Measurements from ENCODE around the gene SARS1. TPM values are rescaled to one million over a fixed set of nuclear protein-coding genes. Genes with fewer than 3 reads are reported as not detected.

Gene SARS1
- total and polyA plus RNA-seq, 2 of the 13 experiments (the other 11 are each of a cell fraction or from before 2014, with no cell fraction given) = 103 to 134 TPM

GRCh38 chr1:109263597-109264378 lies 50.1 kb downstream of the SARS1 start (continued):
- TF ChIP-seq, protein P1, sequence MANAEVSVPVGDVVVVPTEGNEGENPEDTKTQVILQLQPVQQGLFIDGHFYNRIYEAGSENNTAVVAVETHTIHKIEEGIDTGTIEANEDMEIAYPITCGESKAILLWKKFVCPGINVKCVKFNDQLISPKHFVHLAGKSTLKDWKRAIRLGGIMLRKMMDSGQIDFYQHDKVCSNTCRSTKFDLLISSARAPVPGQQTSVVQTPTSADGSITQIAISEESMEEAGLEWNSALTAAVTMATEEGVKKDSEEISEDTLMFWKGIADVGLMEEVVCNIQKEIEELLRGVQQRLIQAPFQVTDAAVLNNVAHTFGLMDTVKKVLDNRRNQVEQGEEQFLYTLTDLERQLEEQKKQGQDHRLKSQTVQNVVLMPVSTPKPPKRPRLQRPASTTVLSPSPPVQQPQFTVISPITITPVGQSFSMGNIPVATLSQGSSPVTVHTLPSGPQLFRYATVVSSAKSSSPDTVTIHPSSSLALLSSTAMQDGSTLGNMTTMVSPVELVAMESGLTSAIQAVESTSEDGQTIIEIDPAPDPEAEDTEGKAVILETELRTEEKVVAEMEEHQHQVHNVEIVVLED (CRISPR knock-in tag; IDR thresholded peaks at IDR 0.05; ENCODE audit: borderline replicate concordance) = peak; percentile 72; the same call in 1 of the 2 replicates
- TF ChIP-seq RAD21 (CRISPR knock-in tag; IDR thresholded peaks at IDR 0.05) (peak; percentile 99), SIN3A (IDR thresholded peaks at IDR 0.05; ENCODE audit: borderline replicate concordance, low read depth, low read length) (0 out of 2 replicates have a peak, but pooled peaks have one; percentile 36), ZNF263 (CRISPR knock-in tag; IDR thresholded peaks at IDR 0.05) (peak; percentile 23; the same call in 1 of the 2 replicates), ZNF639 (CRISPR knock-in tag; conservative IDR thresholded peaks at IDR 0.05) (peak; percentile 69; the same call in 1 of the 2 replicates), ZNF382 (CRISPR knock-in tag; IDR thresholded peaks at IDR 0.05; ENCODE audit: borderline replicate concordance) (no peak), ZNF589 (CRISPR knock-in tag; conservative IDR thresholded peaks at IDR 0.05) (0 out of 2 replicates have a peak, but pooled peaks have one; percentile 20), IRF9 (CRISPR knock-in tag; IDR thresholded peaks at IDR 0.05; ENCODE audit: borderline replicate concordance) (peak; percentile 91), KDM2A (CRISPR knock-in tag; IDR thresholded peaks at IDR 0.05; ENCODE audit: borderline replicate concordance, low read depth) (peak; percentile 93), ZNF34 (CRISPR knock-in tag; IDR thresholded peaks at IDR 0.05; ENCODE audit: borderline replicate concordance) (0 out of 2 replicates have a peak, but pooled peaks have one; percentile 62), CHCHD3 (CRISPR knock-in tag; IDR thresholded peaks at IDR 0.05) (peak; percentile 63; the same call in 1 of the 2 replicates), ELF3 (CRISPR knock-in tag; IDR thresholded peaks at IDR 0.05) (peak; percentile 78), GFI1 (CRISPR knock-in tag; IDR thresholded peaks at IDR 0.05; ENCODE audit: borderline replicate concordance) (peak; percentile 54; the same call in 1 of the 2 replicates), CBX5 (CRISPR knock-in tag; IDR thresholded peaks at IDR 0.05; ENCODE audit: borderline replicate concordance) (peak; percentile 93; the same call in 1 of the 2 replicates), ZNF567 (CRISPR knock-in tag; IDR thresholded peaks at IDR 0.05; ENCODE audit: borderline replicate concordance) (no peak), STAG1 (CRISPR knock-in tag; IDR thresholded peaks at IDR 0.05) (peak; percentile 99), HDAC2 (CRISPR knock-in tag; IDR thresholded peaks at IDR 0.05) (peak; percentile 91)
- TF ChIP-seq, protein P2, sequence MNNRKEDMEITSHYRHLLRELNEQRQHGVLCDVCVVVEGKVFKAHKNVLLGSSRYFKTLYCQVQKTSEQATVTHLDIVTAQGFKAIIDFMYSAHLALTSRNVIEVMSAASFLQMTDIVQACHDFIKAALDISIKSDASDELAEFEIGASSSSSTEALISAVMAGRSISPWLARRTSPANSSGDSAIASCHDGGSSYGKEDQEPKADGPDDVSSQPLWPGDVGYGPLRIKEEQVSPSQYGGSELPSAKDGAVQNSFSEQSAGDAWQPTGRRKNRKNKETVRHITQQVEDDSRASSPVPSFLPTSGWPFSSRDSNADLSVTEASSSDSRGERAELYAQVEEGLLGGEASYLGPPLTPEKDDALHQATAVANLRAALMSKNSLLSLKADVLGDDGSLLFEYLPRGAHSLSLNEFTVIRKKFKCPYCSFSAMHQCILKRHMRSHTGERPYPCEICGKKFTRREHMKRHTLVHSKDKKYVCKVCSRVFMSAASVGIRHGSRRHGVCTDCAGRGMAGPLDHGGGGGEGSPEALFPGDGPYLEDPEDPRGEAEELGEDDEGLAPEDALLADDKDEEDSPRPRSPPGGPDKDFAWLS (CRISPR knock-in tag; IDR thresholded peaks at IDR 0.05; ENCODE audit: borderline replicate concordance) = no peak
- TF ChIP-seq, protein P3, sequence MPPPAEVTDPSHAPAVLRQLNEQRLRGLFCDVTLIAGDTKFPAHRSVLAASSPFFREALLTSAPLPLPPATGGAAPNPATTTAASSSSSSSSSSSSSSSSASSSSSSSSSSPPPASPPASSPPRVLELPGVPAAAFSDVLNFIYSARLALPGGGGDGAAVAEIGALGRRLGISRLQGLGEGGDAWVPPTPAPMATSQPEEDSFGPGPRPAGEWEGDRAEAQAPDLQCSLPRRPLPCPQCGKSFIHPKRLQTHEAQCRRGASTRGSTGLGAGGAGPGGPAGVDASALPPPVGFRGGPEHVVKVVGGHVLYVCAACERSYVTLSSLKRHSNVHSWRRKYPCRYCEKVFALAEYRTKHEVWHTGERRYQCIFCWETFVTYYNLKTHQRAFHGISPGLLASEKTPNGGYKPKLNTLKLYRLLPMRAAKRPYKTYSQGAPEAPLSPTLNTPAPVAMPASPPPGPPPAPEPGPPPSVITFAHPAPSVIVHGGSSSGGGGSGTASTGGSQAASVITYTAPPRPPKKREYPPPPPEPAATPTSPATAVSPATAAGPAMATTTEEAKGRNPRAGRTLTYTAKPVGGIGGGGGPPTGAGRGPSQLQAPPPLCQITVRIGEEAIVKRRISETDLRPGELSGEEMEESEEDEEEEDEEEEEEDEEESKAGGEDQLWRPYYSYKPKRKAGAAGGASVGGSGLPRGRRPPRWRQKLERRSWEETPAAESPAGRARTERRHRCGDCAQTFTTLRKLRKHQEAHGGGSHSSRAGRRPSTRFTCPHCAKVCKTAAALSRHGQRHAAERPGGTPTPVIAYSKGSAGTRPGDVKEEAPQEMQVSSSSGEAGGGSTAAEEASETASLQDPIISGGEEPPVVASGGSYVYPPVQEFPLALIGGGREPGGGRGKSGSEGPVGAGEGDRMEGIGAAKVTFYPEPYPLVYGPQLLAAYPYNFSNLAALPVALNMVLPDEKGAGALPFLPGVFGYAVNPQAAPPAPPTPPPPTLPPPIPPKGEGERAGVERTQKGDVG (CRISPR knock-in tag; IDR thresholded peaks at IDR 0.05; ENCODE audit: borderline replicate concordance) = peak; percentile 96; the same call in 1 of the 2 replicates

Measured in HepG2 (cell line).